Astrocyte of the cerebellum (primary cell): ENCODE data around the gene ALB.
"Not testable (repeated sequence)": the region's sequence is repeated elsewhere in the genome, so short reads cannot be mapped to it uniquely, and the experiment has no call there.

Source experiments
- DNase-seq: peaks from one replicate; pipeline ENCODE4 v3.0.0-alpha.2; 2011; ENCODE audit warnings: low read depth
- H3K4me3 ChIP-seq: 2 replicates; pipeline ENCODE4 v1.5.1; 2011; ENCODE audit warnings: mild to moderate bottlenecking, low read depth, low read length, moderate library complexity
- CTCF ChIP-seq: IDR thresholded peaks from 2 replicates; pipeline ENCODE4 v1.5.1; 2012; ENCODE audit warnings: low read length, low read depth, moderate library complexity, mild to moderate bottlenecking; ENCODE audit errors: missing control alignments
- in situ Hi-C: cut with HindIII; loops from 2 replicates; pipeline ENCODE4 v1.10.0; 2017; ENCODE audit warnings: low sequenced_read_pairs

ALB gene

GRCh38 chr4:73404042-73404441, at the start of gene ALB:
ALB (plus strand) TSS chr4:73404287; CDS start chr4:73404328, 41 bp downstream.
- H3K4me3 ChIP-seq = no peak within 1 kb of the TSS
- in situ Hi-C loops = no loop called here
- no peak for TF ChIP-seq CTCF
- DNase-seq = no peak

DNA sequence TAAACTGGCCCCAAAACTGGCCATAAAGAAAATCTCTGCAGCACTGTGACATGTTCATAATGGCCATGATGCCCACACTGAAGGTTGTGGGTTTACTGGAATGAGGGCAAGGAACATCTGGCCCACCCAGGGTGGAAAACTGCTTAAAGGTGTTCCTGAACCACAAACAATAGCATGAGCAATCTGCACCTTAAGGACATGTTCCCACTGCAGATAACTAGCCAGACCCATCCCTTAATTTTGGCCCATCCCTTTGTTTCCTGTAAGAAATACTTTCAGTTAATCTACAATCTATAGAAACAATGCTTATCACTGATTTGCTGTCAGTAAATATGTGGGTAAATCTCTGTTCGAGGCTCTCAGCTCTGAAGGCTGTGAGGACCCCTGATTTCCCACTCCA, 46.9 kb upstream of the ALB start:
- DNase-seq, in situ Hi-C loops, H3K4me3 ChIP-seq: not testable (repeated sequence)

GRCh38 chr4:73369506-73370199, 34.4 kb upstream of the ALB start:
- in situ Hi-C loops, DNase-seq, H3K4me3 ChIP-seq: not testable (repeated sequence)

DNA sequence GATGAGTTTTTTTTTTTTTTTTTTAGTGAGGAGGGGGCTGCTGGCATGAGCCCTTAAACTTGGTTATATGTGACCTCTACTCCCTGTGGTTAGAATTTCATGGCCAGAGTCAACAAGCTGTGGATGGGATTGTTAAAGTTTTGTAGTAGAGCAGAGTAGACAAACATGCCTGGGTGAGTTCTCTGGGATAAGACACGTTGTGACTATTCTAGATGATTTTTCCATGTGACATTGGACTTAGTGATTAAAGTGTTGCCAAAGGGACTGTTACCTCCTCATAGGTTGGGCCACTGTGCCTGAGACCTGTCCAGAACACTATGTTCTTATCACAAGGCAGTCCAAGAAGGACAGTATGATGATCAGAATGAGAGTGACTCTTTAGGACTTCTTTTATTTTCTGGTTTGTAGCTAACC, 28.8 kb upstream of the ALB start:
- DNase-seq = no peak
- TF ChIP-seq CTCF = no peak
- H3K4me3 ChIP-seq = no peak overlapping the region
- in situ Hi-C loops = no loop called here

- no peak overlapping the region for H3K4me3 ChIP-seq
- TF ChIP-seq CTCF = no peak
- in situ Hi-C loops = no loop called here
- DNase-seq = no peak
These were observed 27.8 kb upstream of the ALB start for GRCh38 chr4:73376251-73376650.

- no peak for DNase-seq
- H3K4me3 ChIP-seq = no peak overlapping the region
- TF ChIP-seq CTCF = no peak
- in situ Hi-C loops = no loop called here
These were observed 27.1 kb upstream of the ALB start for GRCh38 chr4:73376976-73377375.

DNA sequence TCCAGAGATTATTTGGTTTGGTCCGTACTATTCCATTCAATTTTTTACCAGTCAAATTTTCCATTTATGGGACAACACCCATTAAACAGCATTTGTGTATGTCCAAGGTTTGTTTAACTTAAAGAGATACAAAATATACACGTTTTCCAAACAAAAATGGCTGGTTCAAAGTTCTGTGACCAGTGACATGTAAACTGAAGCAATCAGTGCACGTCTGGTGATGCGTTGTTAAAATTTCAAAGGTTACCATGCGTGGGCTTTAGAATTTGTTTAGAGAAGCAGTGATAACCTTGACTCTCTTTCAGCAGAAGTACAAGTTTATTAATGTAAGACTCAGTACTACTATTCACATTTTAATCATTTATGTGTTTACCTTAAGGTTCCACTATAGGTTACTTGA, 25.2 kb upstream of the ALB start:
- in situ Hi-C loops = no loop called here

More for the DNA sequence above, 25.2 kb upstream of the ALB start:
- DNase-seq = no peak
- no peak for TF ChIP-seq CTCF
- no peak overlapping the region for H3K4me3 ChIP-seq
